ENCODE results near the gene CASTOR1. TPM values are rescaled to one million over a fixed set of nuclear protein-coding genes. Genes with fewer than 3 reads are reported as not detected.

Gene CASTOR1
- total RNA-seq, 1 donor from 2014 or later, result 51.8 TPM

- TF ChIP-seq POLR2AphosphoS5 (IDR thresholded peaks at IDR 0.05; ENCODE audit: insufficient read depth in 1 of 2, low read depth in 1 of 2) (no peak), POLR2A (IDR thresholded peaks at IDR 0.05) (no peak), CTCF (IDR thresholded peaks at IDR 0.05) (no peak)
- intact Hi-C loops (cut with DNase I), result loop anchor here (5.0 kb wide), 2 partner anchors 126 to 149 kb away; partner anchors contain the start of gene RNF215
- H3K27ac ChIP-seq, result no peak overlapping the region
- H3K9me3 ChIP-seq, result no peaks in the 10 kb centered on the region
- DNase-seq (ENCODE audit: extremely low spot score in 2 of 2), result no peak
- no peak overlapping the region for H3K4me3 ChIP-seq
- H3K27me3 ChIP-seq, result no peaks in the 10 kb centered on the region
- H3K36me3 ChIP-seq, result no peaks in the 10 kb centered on the region
- peaks cover 23% of the 10 kb centered on the region for H3K4me1 ChIP-seq
Measured at GRCh38 chr22:30261134-30261533, 28.2 kb downstream of the CASTOR1 start.

- no peaks in the 10 kb centered on the region for H3K36me3 ChIP-seq
- intact Hi-C loops (cut with DNase I), result loop anchor here (5.0 kb wide), 2 partner anchors 127 to 148 kb away; partner anchors contain the start of gene RNF215
- TF ChIP-seq POLR2AphosphoS5 (IDR thresholded peaks at IDR 0.05; ENCODE audit: insufficient read depth in 1 of 2, low read depth in 1 of 2) (no peak), POLR2A (IDR thresholded peaks at IDR 0.05) (no peak), CTCF (IDR thresholded peaks at IDR 0.05) (no peak)
- H3K4me3 ChIP-seq, result no peak overlapping the region
- no peaks in the 10 kb centered on the region for H3K27me3 ChIP-seq
- no peaks in the 10 kb centered on the region for H3K9me3 ChIP-seq
- peaks cover 23% of the 10 kb centered on the region for H3K4me1 ChIP-seq
- DNase-seq (ENCODE audit: extremely low spot score in 2 of 2), result no peak
- H3K27ac ChIP-seq, result no peak overlapping the region
Measured at GRCh38 chr22:30260682-30261081, 28.6 kb downstream of the CASTOR1 start.

GRCh38 chr22:30260276-30260675 lies 29.0 kb downstream of the CASTOR1 start:
- intact Hi-C loops (cut with DNase I), result loop anchor here (5.0 kb wide), 2 partner anchors 127 to 148 kb away; partner anchors contain the start of gene RNF215
- H3K36me3 ChIP-seq, result no peaks in the 10 kb centered on the region
- no peak overlapping the region for H3K4me3 ChIP-seq
- no peaks in the 10 kb centered on the region for H3K9me3 ChIP-seq
- DNase-seq (ENCODE audit: extremely low spot score in 2 of 2), result no peak
- H3K27me3 ChIP-seq, result no peaks in the 10 kb centered on the region
- peaks cover 23% of the 10 kb centered on the region for H3K4me1 ChIP-seq
- H3K27ac ChIP-seq, result no peak overlapping the region
- TF ChIP-seq POLR2AphosphoS5 (IDR thresholded peaks at IDR 0.05; ENCODE audit: insufficient read depth in 1 of 2, low read depth in 1 of 2) (no peak), POLR2A (IDR thresholded peaks at IDR 0.05) (no peak), CTCF (IDR thresholded peaks at IDR 0.05) (no peak)

GRCh38 chr22:30254314-30254713 lies 35.0 kb downstream of the CASTOR1 start:
- Histone ChIP-seq H3K36me3 (no peaks in the 10 kb centered on the region), H3K4me3 (no peak overlapping the region), H3K9me3 (no peaks in the 10 kb centered on the region), H3K27me3 (no peaks in the 10 kb centered on the region), H3K4me1 (peaks cover 33% of the 10 kb centered on the region), H3K27ac (peak overlapping the region; percentile 62)
- intact Hi-C loops (cut with DNase I), result no loop called here
- DNase-seq (ENCODE audit: extremely low spot score in 2 of 2), result no peak
- no peak for TF ChIP-seq POLR2AphosphoS5 (IDR thresholded peaks at IDR 0.05; ENCODE audit: insufficient read depth in 1 of 2, low read depth in 1 of 2)
- TF ChIP-seq POLR2A (IDR thresholded peaks at IDR 0.05), result no peak
- TF ChIP-seq CTCF (IDR thresholded peaks at IDR 0.05), result no peak

GRCh38 chr22:30253205-30253852 lies 36.0 kb downstream of the CASTOR1 start:
- intact Hi-C loops (cut with DNase I), result no loop called here

More at GRCh38 chr22:30253205-30253852, 36.0 kb downstream of the CASTOR1 start:
- H3K9me3 ChIP-seq, result no peaks in the 10 kb centered on the region
- H3K27ac ChIP-seq, result peak overlapping the region; percentile 62
- H3K27me3 ChIP-seq, result no peaks in the 10 kb centered on the region
- H3K36me3 ChIP-seq, result no peaks in the 10 kb centered on the region
- H3K4me3 ChIP-seq, result peak overlapping the region in 1 of 2 donors; percentile 23
- TF ChIP-seq POLR2AphosphoS5 (IDR thresholded peaks at IDR 0.05; ENCODE audit: insufficient read depth in 1 of 2, low read depth in 1 of 2) (no peak), CTCF (IDR thresholded peaks at IDR 0.05) (no peak), POLR2A (IDR thresholded peaks at IDR 0.05) (no peak)
- no peak for DNase-seq (ENCODE audit: extremely low spot score in 2 of 2)
- H3K4me1 ChIP-seq, result peaks cover 42% of the 10 kb centered on the region

Measured in vagina (tissue), 2 donors.